Measurements from ENCODE around the gene CCDC73. TPM values are rescaled to one million over a fixed set of nuclear protein-coding genes. Genes with fewer than 3 reads are reported as not detected.

The CCDC73 gene
- total and polyA plus RNA-seq, 7 donors, result 0.01 TPM; not detected in 6

DNA sequence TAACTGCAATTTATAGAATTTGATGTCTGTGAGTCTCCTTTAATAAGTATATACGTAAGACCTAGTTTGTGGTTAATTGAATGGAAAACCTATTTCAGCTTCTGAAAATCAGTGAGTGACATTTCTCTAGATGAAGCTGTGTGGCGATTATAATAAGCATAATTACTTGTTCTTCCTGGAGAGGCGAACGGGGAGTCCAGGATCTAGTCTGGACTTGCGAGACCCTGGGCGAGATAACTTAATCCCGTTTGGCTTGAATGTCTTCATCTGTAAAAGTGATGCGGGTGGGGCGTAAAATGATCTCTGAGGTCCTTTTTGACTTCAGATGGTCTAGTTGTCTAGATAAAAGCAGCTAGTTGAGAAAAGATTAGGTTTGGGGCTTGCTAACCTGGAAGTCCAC lies 36.3 kb upstream of the CCDC73 start:
- H3K36me3 ChIP-seq (ENCODE audit: insufficient read depth in 1 of 2, low read depth in 1 of 2), result no peaks in the 10 kb centered on the region
- no peak overlapping the region for H3K4me3 ChIP-seq
- intact Hi-C loops (cut with DNase I), result no loop called here
- no peak overlapping the region for H3K27ac ChIP-seq
- TF ChIP-seq, protein P1, sequence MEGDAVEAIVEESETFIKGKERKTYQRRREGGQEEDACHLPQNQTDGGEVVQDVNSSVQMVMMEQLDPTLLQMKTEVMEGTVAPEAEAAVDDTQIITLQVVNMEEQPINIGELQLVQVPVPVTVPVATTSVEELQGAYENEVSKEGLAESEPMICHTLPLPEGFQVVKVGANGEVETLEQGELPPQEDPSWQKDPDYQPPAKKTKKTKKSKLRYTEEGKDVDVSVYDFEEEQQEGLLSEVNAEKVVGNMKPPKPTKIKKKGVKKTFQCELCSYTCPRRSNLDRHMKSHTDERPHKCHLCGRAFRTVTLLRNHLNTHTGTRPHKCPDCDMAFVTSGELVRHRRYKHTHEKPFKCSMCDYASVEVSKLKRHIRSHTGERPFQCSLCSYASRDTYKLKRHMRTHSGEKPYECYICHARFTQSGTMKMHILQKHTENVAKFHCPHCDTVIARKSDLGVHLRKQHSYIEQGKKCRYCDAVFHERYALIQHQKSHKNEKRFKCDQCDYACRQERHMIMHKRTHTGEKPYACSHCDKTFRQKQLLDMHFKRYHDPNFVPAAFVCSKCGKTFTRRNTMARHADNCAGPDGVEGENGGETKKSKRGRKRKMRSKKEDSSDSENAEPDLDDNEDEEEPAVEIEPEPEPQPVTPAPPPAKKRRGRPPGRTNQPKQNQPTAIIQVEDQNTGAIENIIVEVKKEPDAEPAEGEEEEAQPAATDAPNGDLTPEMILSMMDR (IDR thresholded peaks at IDR 0.05), result no peak
- DNase-seq (no peak), ATAC-seq (no peak)
- WGBS, 3 donors, result 47 to 49% (median 49%) methylated on average over 9 of the region's 9 CpGs
- no peaks in the 10 kb centered on the region for H3K4me1 ChIP-seq
- peaks cover 6 to 41% (median 17%) of the 10 kb centered on the region in 3 donors for H3K27me3 ChIP-seq (ENCODE audit: insufficient read depth in 3 of 3, low read length in 2 of 3)
- no peaks in the 10 kb centered on the region for H3K9me3 ChIP-seq

GRCh38 chr11:32830413-32830738 lies 35.9 kb upstream of the CCDC73 start:
- ATAC-seq, result no peak
- Histone ChIP-seq H3K27ac (no peak overlapping the region), H3K9me3 (no peaks in the 10 kb centered on the region), H3K4me1 (no peaks in the 10 kb centered on the region), H3K27me3 (ENCODE audit: insufficient read depth in 3 of 3, low read length in 2 of 3) (peaks cover 6 to 41% (median 17%) of the 10 kb centered on the region in 3 donors), H3K36me3 (ENCODE audit: insufficient read depth in 1 of 2, low read depth in 1 of 2) (no peaks in the 10 kb centered on the region), H3K4me3 (peak overlapping the region; percentile 70)
- DNase-seq, result no peak
- 31 to 38% (median 36%) methylated on average over 6 of the region's 6 CpGs for WGBS, 3 donors
- intact Hi-C loops (cut with DNase I), result no loop called here
- TF ChIP-seq, protein P1 (IDR thresholded peaks at IDR 0.05), result no peak

DNA sequence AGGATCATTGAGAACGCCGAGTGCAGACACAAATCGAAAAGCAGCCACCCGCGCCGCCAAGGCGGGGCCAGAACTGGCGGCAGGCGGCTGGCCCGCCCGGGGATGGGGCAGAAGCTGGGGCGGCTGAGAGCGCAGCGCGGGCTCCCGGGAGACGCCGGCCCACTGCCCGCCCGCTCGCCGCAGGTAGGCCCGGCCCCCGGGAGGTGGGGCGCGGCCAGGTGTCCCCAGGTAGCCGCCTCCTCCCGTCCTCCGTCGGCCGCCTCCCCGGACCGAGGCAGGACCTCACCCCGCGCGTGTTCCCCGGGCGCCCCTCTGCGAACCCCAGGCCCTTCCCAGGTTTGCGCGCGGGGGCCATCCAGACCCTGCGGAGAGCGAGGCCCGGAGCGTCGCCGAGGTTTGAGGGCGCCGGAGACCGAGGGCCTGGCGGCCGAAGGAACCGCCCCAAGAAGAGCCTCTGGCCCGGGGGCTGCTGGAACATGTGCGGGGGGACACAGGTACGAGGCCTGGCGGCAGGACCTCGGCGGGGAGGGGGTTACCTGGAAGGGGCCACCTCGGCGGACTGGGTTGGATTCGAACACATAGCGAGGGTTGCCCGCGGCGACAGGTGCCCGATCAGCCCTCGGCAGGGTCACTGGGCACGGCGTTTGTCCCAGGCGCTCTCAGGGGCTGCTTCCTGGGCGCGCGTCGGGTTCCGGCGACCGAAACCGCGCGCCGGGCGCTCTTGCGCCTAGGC lies 35.4 kb upstream of the CCDC73 start, which contains the start of gene PRRG4:
PRRG4 (plus strand) TSS at position 248 of the 733 bp plus-strand sequence. CDS start 603 bp downstream, outside the sequence.
- intact Hi-C loops (cut with DNase I), result no loop called here
- peak in 3 of 4 donors; percentile 24 to 55 (median 35) for ATAC-seq
- H3K27ac ChIP-seq, result no peak within 1 kb of the TSS
- DNase-seq, result peak; percentile 44 to 64
- H3K4me1 ChIP-seq, result no peaks in the 10 kb centered on the region
- peaks cover 6 to 41% (median 17%) of the 10 kb centered on the region in 3 donors for H3K27me3 ChIP-seq (ENCODE audit: insufficient read depth in 3 of 3, low read length in 2 of 3)
- peak within 1 kb of the TSS; percentile 70 for H3K4me3 ChIP-seq
- no peaks in the 10 kb centered on the region for H3K36me3 ChIP-seq (ENCODE audit: insufficient read depth in 1 of 2, low read depth in 1 of 2)
- TF ChIP-seq, protein P1 (IDR thresholded peaks at IDR 0.05), result no peak
- WGBS, 3 donors, result 2 to 3% (median 2%) methylated on average over 72 to 85 of the region's 85 CpGs
- H3K9me3 ChIP-seq, result no peaks in the 10 kb centered on the region

DNA sequence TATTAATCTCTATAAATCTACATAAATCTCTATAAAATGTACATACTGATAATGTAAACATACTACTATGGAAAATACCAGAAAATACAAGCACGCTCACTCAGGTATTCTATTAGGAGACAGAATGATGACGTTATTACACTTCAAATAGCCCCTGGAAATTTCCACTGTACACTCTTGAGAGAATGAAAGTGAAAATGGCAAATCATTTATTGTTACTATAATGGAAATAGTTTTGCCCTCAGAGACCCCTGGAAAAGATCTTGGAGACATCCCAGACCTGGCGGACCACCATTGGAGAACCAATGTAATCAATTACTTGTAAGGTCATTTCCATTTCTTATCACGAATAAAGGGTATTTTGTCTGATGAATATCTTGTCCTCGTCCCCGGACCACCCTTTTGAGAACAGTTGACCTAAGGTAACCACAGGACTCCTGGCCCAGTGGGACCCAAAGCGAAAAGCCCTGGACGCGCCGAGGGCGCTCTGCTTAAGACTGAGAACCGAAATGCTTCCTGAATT lies 34.8 kb upstream of the CCDC73 start:
- Histone ChIP-seq H3K27me3 (ENCODE audit: insufficient read depth in 3 of 3, low read length in 2 of 3) (peaks cover 6 to 41% (median 17%) of the 10 kb centered on the region in 3 donors), H3K4me3 (peak overlapping the region; percentile 70), H3K27ac (no peak overlapping the region), H3K4me1 (no peaks in the 10 kb centered on the region), H3K9me3 (no peaks in the 10 kb centered on the region), H3K36me3 (ENCODE audit: insufficient read depth in 1 of 2, low read depth in 1 of 2) (no peaks in the 10 kb centered on the region)
- intact Hi-C loops (cut with DNase I), result no loop called here
- WGBS, 3 donors, result 8 to 14% (median 11%) methylated on average over 12 of the region's 12 CpGs
- no peak for ATAC-seq
- TF ChIP-seq, protein P1 (IDR thresholded peaks at IDR 0.05), result no peak
- DNase-seq, result no peak

Data from psoas muscle (tissue), 8 donors.